CD4-positive, alpha-beta memory T cell (primary cell): ENCODE results near the gene RPA1. TPM values are rescaled to one million over a fixed set of nuclear protein-coding genes. Genes with fewer than 3 reads are reported as not detected.
A peak's percentile ranks its signal among the peaks of the same experiment; 100 is the strongest.

ENCODE experiments used
- CTCF ChIA-PET: fragments of 350-600 bp; sonication (Branson Sonifier 250); formaldehyde crosslinking; loops from one replicate; lab custom pipeline; 2021; ENCODE audit warnings: inconsistent platforms; ENCODE audit not compliant: partially characterized antibody; lab: Charles Lee
- POLR2A ChIA-PET: fragments of 350-600 bp; sonication (Branson Sonifier 250); formaldehyde crosslinking; loops from one replicate; lab custom pipeline; 2021; ENCODE audit not compliant: partially characterized antibody; lab: Charles Lee
- DNase-seq, 5 donors: peaks; one replicate each; pipeline versions ENCODE4 v3.0.0 to v3.0.0-alpha.2; 2020 to 2022; ENCODE audit warnings: mixed read lengths in 1 of 5
- H3K27ac ChIP-seq: one replicate; pipeline ENCODE4 v1.7.0; 2013; ENCODE audit warnings: low read depth, low read length
- H3K27me3 ChIP-seq: 2 replicates; pipeline ENCODE4 v1.7.0; 2013; ENCODE audit warnings: mild to moderate bottlenecking, low read length, moderate library complexity; ENCODE audit not compliant: insufficient read depth
- H3K36me3 ChIP-seq: 2 replicates; pipeline ENCODE4 v1.7.0; 2013; ENCODE audit warnings: mild to moderate bottlenecking, low read length, moderate library complexity; ENCODE audit not compliant: insufficient read depth
- H3K4me1 ChIP-seq: 2 replicates; pipeline ENCODE4 v1.7.0; 2013; ENCODE audit warnings: mild to moderate bottlenecking, low read length, moderate library complexity; ENCODE audit not compliant: insufficient read depth
- H3K4me3 ChIP-seq, 2 donors: one replicate each; pipeline ENCODE4 v1.7.0; 2013; ENCODE audit warnings: low read length in 2 of 2, mild to moderate bottlenecking in 1 of 2
- H3K9me3 ChIP-seq, 2 donors: one replicate each; pipeline ENCODE4 v1.7.0; 2013; ENCODE audit warnings: low read length in 2 of 2, control low read depth in 1 of 2; ENCODE audit not compliant: control insufficient read depth in 1 of 2
- H3K27ac Mint-ChIP-seq, 7 donors: one replicate each; pipeline ENCODE4 v1.8.0; 2020 to 2021; ENCODE audit warnings: mixed read lengths in 7 of 7, mild to moderate bottlenecking in 6 of 7, inconsistent platforms in 3 of 7, moderate library complexity in 3 of 7
- H3K27me3 Mint-ChIP-seq, 2 donors: one replicate each; pipeline ENCODE4 v1.8.0; 2020 to 2021; ENCODE audit warnings: mixed read lengths in 2 of 2
- H3K36me3 Mint-ChIP-seq, 2 donors: one replicate each; pipeline ENCODE4 v1.8.0; 2020 to 2021; ENCODE audit warnings: mixed read lengths in 2 of 2, inconsistent platforms in 1 of 2, mild to moderate bottlenecking in 1 of 2
- H3K4me1 Mint-ChIP-seq, 4 donors: one replicate each; pipeline ENCODE4 v1.8.0; 2020 to 2021; ENCODE audit warnings: mixed read lengths in 4 of 4, mild to moderate bottlenecking in 1 of 4
- H3K4me3 Mint-ChIP-seq, 8 donors: one replicate each; pipeline ENCODE4 v1.8.0; 2020 to 2021; ENCODE audit warnings: mixed read lengths in 8 of 8, mild to moderate bottlenecking in 7 of 8, moderate library complexity in 6 of 8, inconsistent platforms in 3 of 8
- H3K9me3 Mint-ChIP-seq, 8 donors: one replicate each; pipeline ENCODE4 v1.8.0; 2020 to 2021; ENCODE audit warnings: mixed read lengths in 8 of 8, mild to moderate bottlenecking in 5 of 8, inconsistent platforms in 3 of 8, moderate library complexity in 1 of 8
- intact Hi-C: fragments of 100-400 bp; cut with micrococcal nuclease; formaldehyde crosslinking; loops from one replicate; pipeline ENCODE4 v1.15.1; 2023
- polyA plus RNA-seq, 2 donors: library from polyadenylated mRNA; unstranded; fragments of 300-500 nt; fragmentation: Illumina TruSeq; gene quantifications; one replicate each; pipeline ENCODE4 v1.2.3, GENCODE V29; 2021
- total RNA-seq, 2 experiments: library from RNA; stranded (reverse); gene quantifications; one replicate each; pipeline ENCODE4 v1.2.3, GENCODE V29; 2021

The RPA1 gene
- total and polyA plus RNA-seq, 4 experiments from 2014 or later, result 95.4 to 119 (median 107) TPM

DNA sequence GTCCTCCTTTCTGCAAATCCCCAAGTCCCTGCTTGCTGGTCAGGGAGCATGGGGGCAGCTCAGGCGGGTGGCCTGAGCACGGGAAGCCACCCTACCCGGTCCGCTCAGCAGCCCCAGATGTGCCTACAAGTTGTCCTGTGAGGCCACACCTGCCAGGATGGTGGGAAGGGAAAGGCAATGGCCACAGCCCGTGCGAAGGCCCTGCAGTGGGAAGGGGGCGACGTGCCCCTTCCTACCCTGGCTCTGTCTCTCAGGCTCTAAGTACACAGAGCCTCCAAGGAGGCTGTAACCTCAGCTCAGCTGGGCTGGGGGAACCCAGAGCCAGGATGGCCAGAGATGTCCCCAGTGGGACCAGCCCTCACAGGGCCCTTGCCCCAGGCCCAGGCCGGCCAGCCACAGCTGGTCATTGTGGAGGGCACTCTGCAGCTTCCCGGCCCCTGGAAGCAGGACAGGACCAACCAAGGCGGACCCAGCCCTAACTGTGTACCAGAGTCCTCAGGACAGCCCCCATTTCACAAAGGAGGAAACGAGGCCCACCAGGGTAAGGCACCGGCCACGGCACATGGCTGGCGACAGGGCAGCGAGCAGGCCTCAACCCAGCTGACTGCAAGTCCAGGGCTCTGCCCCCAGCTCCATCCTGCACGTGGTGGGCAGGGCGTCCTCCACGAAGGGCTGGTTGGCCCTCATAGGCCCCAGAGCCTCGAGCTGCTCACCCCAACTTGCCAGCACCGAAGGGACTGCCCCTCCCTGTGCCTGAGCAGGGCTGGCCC lies 113.0 kb downstream of the RPA1 start:
- Mint-ChIP-seq H3K9me3 (no peaks in the 10 kb centered on the region), H3K36me3 (no peaks in the 10 kb centered on the region), H3K27me3 (no peaks in the 10 kb centered on the region), H3K4me3 (no peak overlapping the region), H3K4me1 (peaks cover 0 to 5% (median 0%) of the 10 kb centered on the region in 4 donors), H3K27ac (no peak overlapping the region)
- Histone ChIP-seq H3K4me1 (no peaks in the 10 kb centered on the region), H3K4me3 (no peak overlapping the region), H3K27ac (no peak overlapping the region), H3K9me3 (no peaks in the 10 kb centered on the region), H3K27me3 (no peaks in the 10 kb centered on the region), H3K36me3 (no peaks in the 10 kb centered on the region)
- intact Hi-C loops, result no loop called here
- ChIA-PET POLR2A (no interaction called here), CTCF (no interaction called here)
- no peak for DNase-seq

DNA sequence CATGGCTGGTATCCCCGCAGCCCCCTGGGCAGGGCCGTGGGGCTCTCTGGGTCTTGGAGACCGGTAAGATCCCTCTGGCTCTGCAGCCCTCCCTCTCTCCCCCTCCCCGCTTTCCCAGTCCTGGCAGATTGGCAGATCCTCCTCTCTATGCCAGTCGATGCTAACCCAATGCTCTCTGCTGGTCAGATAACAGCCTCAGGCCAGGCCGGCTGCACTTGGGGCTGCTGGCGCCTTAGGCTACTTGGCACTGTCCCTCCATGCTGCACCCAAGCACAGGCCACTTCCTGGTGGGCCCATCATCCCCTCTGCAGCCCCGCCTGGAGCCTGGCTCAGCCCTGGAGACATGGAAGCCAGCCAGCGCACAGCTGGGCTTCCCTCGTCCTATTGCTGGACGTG lies 113.6 kb downstream of the RPA1 start:
- Histone ChIP-seq H3K36me3 (no peaks in the 10 kb centered on the region), H3K27ac (no peak overlapping the region), H3K9me3 (no peaks in the 10 kb centered on the region), H3K4me3 (no peak overlapping the region), H3K4me1 (no peaks in the 10 kb centered on the region), H3K27me3 (no peaks in the 10 kb centered on the region)
- Mint-ChIP-seq H3K9me3 (no peaks in the 10 kb centered on the region), H3K36me3 (no peaks in the 10 kb centered on the region), H3K4me1 (peaks cover 0 to 5% (median 0%) of the 10 kb centered on the region in 4 donors), H3K27ac (no peak overlapping the region), H3K27me3 (no peaks in the 10 kb centered on the region), H3K4me3 (no peak overlapping the region)
- ChIA-PET POLR2A (no interaction called here), CTCF (no interaction called here)
- DNase-seq, result no peak
- intact Hi-C loops, result no loop called here

DNA sequence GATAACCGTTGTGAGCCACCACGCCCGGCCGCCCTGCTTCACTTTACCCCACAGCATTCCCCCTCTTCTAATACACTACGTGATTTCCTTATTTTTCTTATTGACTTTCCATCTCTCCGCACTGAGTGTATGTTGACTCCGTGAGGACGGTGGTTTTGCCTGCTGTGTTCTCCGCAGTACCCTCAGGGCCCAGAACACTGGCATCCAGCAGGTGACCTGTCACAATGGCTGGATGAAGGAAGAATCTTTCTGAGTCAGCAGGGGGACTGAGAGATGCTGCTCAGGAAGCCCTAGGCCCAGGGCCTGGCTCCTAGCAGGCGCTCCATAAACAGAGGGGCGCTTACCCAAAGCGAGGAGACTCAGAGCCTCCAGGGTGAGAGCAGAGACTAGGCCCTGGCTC lies 115.8 kb downstream of the RPA1 start:
- POLR2A ChIA-PET, result no interaction called here
- peak overlapping the region in 1 of 7 donors; percentile 32 for H3K27ac Mint-ChIP-seq
- DNase-seq, result no peak
- no peaks in the 10 kb centered on the region for H3K9me3 Mint-ChIP-seq
- H3K27me3 Mint-ChIP-seq, result no peaks in the 10 kb centered on the region
- no peak overlapping the region for H3K4me3 ChIP-seq
- CTCF ChIA-PET, result no interaction called here
- no peaks in the 10 kb centered on the region for H3K27me3 ChIP-seq
- H3K36me3 ChIP-seq, result no peaks in the 10 kb centered on the region
- H3K36me3 Mint-ChIP-seq, result no peaks in the 10 kb centered on the region
- H3K9me3 ChIP-seq, result no peaks in the 10 kb centered on the region
- no peaks in the 10 kb centered on the region for H3K4me1 ChIP-seq
- no peak overlapping the region for H3K4me3 Mint-ChIP-seq
- H3K27ac ChIP-seq, result no peak overlapping the region
- H3K4me1 Mint-ChIP-seq, result peaks cover 0 to 5% (median 0%) of the 10 kb centered on the region in 4 donors
- intact Hi-C loops, result no loop called here

DNA sequence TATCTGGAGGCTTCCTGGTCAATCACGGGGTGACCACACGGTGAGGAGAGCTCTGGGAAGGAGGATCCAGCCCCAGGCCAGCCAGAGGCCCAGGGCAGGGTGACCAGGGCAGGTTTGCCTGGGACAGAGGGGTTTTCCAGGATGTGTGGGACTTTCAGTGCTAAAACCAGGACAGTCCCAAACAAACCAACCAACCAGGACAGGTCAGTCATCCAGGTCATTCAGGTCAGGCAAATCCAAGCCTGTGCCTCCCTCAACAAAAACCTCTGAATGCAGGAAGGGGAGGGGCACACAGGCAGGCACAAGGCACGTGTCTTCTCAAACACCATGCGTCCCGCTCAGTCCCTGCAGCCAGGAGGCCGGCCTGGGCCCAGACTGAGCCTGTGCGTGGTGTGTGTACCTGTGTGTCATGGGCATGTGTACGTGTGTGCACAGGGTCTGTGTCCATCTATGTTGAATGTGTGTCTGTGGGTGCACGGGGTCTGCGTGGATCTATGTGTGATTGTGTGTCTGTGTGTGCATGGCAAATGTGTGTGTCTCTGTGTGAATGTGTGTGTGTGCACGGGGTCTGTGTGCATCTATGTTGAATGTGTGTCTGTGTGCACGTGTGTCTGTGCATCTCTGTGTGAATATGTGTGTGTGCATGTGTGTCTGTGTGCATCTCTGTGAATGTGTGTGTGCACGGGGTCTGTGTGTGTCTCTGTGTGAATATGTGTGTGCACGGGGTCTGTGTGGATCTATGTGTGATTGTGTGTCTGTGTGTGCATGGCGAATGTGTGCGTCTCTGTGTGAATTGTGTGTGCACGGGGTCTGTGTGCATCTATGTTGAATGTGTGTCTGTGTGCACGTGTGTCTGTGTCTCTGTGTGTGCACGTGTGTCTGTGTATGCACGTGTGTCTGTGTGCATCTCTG lies 116.5 kb downstream of the RPA1 start:
- H3K4me1 ChIP-seq, result no peaks in the 10 kb centered on the region
- no peaks in the 10 kb centered on the region for H3K27me3 ChIP-seq
- H3K36me3 ChIP-seq, result no peaks in the 10 kb centered on the region
- ChIA-PET CTCF (no interaction called here), POLR2A (no interaction called here)
- intact Hi-C loops, result no loop called here
- H3K9me3 ChIP-seq, result no peaks in the 10 kb centered on the region
- H3K4me3 ChIP-seq, result no peak overlapping the region
- no peak for DNase-seq
- H3K27ac ChIP-seq, result no peak overlapping the region
- Mint-ChIP-seq H3K27ac (no peak overlapping the region), H3K27me3 (no peaks in the 10 kb centered on the region), H3K4me1 (peaks cover 0 to 5% (median 0%) of the 10 kb centered on the region in 4 donors), H3K9me3 (no peaks in the 10 kb centered on the region), H3K4me3 (no peak overlapping the region), H3K36me3 (no peaks in the 10 kb centered on the region)

DNA sequence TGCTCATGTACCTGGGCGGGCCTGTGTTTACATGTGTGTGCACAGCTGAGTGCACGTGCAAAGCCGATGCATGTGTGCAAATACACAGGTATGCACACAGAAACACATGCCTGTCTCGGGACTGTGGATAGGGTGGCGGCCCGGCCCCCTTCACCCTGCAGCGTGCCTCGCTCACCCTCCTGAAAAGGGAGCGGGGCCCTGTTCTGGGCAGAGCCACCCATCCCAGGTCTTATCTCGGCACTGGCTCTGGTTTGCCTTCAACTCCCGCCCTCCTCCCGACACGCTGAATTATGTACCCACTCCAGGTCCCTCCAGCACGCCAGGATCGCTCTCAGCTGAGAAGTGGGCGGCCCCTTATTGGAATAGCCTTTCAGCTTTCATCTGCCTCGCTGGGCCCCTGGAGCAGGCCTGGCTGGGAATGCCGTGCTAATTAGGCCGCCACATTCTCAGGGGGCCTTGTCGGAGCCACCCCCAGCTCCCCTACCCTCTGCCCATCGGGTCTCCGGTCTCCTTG lies 117.5 kb downstream of the RPA1 start:
- Histone ChIP-seq H3K27me3 (no peaks in the 10 kb centered on the region), H3K36me3 (no peaks in the 10 kb centered on the region), H3K4me1 (no peaks in the 10 kb centered on the region), H3K27ac (no peak overlapping the region), H3K4me3 (no peak overlapping the region), H3K9me3 (no peaks in the 10 kb centered on the region)
- intact Hi-C loops, result no loop called here
- no peaks in the 10 kb centered on the region for H3K36me3 Mint-ChIP-seq
- CTCF ChIA-PET, result no interaction called here
- POLR2A ChIA-PET, result no interaction called here
- H3K27ac Mint-ChIP-seq, result no peak overlapping the region
- no peak overlapping the region for H3K4me3 Mint-ChIP-seq
- no peaks in the 10 kb centered on the region for H3K27me3 Mint-ChIP-seq
- no peaks in the 10 kb centered on the region for H3K9me3 Mint-ChIP-seq
- peaks cover 0 to 5% (median 0%) of the 10 kb centered on the region in 4 donors for H3K4me1 Mint-ChIP-seq
- DNase-seq, result no peak

DNA sequence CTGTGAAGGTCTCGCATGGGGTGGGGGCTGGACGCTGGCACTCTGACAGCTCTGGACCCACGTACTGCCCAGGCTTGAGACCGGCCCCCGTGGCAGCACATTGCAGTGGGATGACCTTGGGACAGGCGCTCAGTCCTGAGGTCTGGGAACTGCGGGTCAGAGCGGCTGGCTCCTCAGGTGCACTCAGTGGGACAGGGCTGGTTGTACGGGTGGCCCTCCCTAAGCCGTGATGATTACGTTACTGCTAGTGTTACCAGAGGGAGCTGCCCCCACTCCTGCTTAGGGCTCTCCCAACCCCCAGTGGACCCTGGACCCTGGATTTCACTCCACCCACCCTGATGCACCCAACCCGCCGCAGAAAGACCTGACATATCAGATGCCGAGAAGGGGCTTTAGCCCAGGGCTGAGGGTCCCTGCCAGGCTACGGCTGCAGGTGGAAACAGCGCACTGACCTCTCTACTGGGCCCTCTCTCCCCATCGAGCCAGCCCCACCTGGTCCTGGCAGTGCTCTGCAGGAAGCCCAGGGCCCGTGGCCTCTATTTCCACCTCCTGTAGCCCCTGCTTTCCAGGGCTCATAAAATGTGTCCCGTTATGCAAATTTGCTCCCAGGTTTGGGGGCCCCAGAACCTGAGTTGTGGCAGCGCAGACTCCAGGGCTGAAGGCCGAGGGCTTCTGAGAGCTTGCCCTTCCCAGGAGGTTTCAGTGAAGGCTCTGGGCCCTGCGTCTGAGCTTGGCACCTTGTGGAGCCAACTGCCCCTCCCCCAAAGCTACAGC lies 118.1 kb downstream of the RPA1 start:
- H3K4me1 ChIP-seq, result no peaks in the 10 kb centered on the region
- H3K4me1 Mint-ChIP-seq, result peaks cover 0 to 5% (median 0%) of the 10 kb centered on the region in 4 donors
- no peaks in the 10 kb centered on the region for H3K36me3 ChIP-seq
- no peak overlapping the region for H3K27ac Mint-ChIP-seq
- intact Hi-C loops, result no loop called here
- ChIA-PET POLR2A (no interaction called here), CTCF (no interaction called here)
- no peaks in the 10 kb centered on the region for H3K27me3 ChIP-seq
- H3K4me3 Mint-ChIP-seq, result no peak overlapping the region
- no peak overlapping the region for H3K4me3 ChIP-seq
- no peaks in the 10 kb centered on the region for H3K36me3 Mint-ChIP-seq
- no peaks in the 10 kb centered on the region for H3K9me3 Mint-ChIP-seq
- H3K27me3 Mint-ChIP-seq, result no peaks in the 10 kb centered on the region
- H3K27ac ChIP-seq, result no peak overlapping the region
- DNase-seq, result no peak
- no peaks in the 10 kb centered on the region for H3K9me3 ChIP-seq

DNA sequence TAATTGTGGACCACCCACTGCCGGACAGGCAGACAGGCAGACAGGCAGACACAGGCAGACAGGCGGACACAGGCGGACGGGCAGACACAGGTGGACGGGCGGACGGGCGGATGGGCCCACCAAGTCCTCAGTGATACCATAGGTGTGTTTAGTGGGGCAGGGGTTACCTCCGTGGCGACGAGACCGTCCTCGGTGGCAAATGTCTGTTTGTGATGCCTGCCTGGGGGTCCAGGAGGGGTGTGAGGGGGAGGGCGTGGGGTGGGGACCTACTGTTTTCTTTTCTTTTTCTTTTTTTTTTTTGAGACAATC lies 118.7 kb downstream of the RPA1 start:
- Mint-ChIP-seq H3K4me3 (no peak overlapping the region), H3K27ac (no peak overlapping the region), H3K27me3 (no peaks in the 10 kb centered on the region), H3K9me3 (no peaks in the 10 kb centered on the region), H3K4me1 (peaks cover 0 to 5% (median 0%) of the 10 kb centered on the region in 4 donors), H3K36me3 (no peaks in the 10 kb centered on the region)
- H3K9me3 ChIP-seq, result no peaks in the 10 kb centered on the region
- no peaks in the 10 kb centered on the region for H3K27me3 ChIP-seq
- H3K4me3 ChIP-seq, result no peak overlapping the region
- DNase-seq, result no peak
- H3K36me3 ChIP-seq, result no peaks in the 10 kb centered on the region
- no peak overlapping the region for H3K27ac ChIP-seq
- CTCF ChIA-PET, result no interaction called here
- POLR2A ChIA-PET, result no interaction called here
- H3K4me1 ChIP-seq, result no peaks in the 10 kb centered on the region
- intact Hi-C loops, result no loop called here
